CD4-positive, alpha-beta memory T cell (primary cell): Measurements from ENCODE around the gene VIPAS39. TPM values are rescaled to one million over a fixed set of nuclear protein-coding genes. Genes with fewer than 3 reads are reported as not detected.
"Not testable (repeated sequence)": the region's sequence is repeated elsewhere in the genome, so short reads cannot be mapped to it uniquely, and the experiment has no call there.

Source experiments
- CTCF ChIA-PET: fragments of 350-600 bp; sonication (Branson Sonifier 250); formaldehyde crosslinking; loops from one replicate; lab custom pipeline; 2021; ENCODE audit warnings: inconsistent platforms; ENCODE audit not compliant: partially characterized antibody; lab: Charles Lee
- POLR2A ChIA-PET: fragments of 350-600 bp; sonication (Branson Sonifier 250); formaldehyde crosslinking; loops from one replicate; lab custom pipeline; 2021; ENCODE audit not compliant: partially characterized antibody; lab: Charles Lee
- DNase-seq, 5 donors: peaks; one replicate each; pipeline versions ENCODE4 v3.0.0 to v3.0.0-alpha.2; 2020 to 2022; ENCODE audit warnings: mixed read lengths in 1 of 5
- H3K27ac ChIP-seq: one replicate; pipeline ENCODE4 v1.7.0; 2013; ENCODE audit warnings: low read depth, low read length
- H3K27me3 ChIP-seq: 2 replicates; pipeline ENCODE4 v1.7.0; 2013; ENCODE audit warnings: mild to moderate bottlenecking, low read length, moderate library complexity; ENCODE audit not compliant: insufficient read depth
- H3K36me3 ChIP-seq: 2 replicates; pipeline ENCODE4 v1.7.0; 2013; ENCODE audit warnings: mild to moderate bottlenecking, low read length, moderate library complexity; ENCODE audit not compliant: insufficient read depth
- H3K4me1 ChIP-seq: 2 replicates; pipeline ENCODE4 v1.7.0; 2013; ENCODE audit warnings: mild to moderate bottlenecking, low read length, moderate library complexity; ENCODE audit not compliant: insufficient read depth
- H3K4me3 ChIP-seq, 2 donors: one replicate each; pipeline ENCODE4 v1.7.0; 2013; ENCODE audit warnings: low read length in 2 of 2, mild to moderate bottlenecking in 1 of 2
- H3K9me3 ChIP-seq, 2 donors: one replicate each; pipeline ENCODE4 v1.7.0; 2013; ENCODE audit warnings: low read length in 2 of 2, control low read depth in 1 of 2; ENCODE audit not compliant: control insufficient read depth in 1 of 2
- H3K27ac Mint-ChIP-seq, 7 donors: one replicate each; pipeline ENCODE4 v1.8.0; 2020 to 2021; ENCODE audit warnings: mixed read lengths in 7 of 7, mild to moderate bottlenecking in 6 of 7, inconsistent platforms in 3 of 7, moderate library complexity in 3 of 7
- H3K27me3 Mint-ChIP-seq, 2 donors: one replicate each; pipeline ENCODE4 v1.8.0; 2020 to 2021; ENCODE audit warnings: mixed read lengths in 2 of 2
- H3K36me3 Mint-ChIP-seq, 2 donors: one replicate each; pipeline ENCODE4 v1.8.0; 2020 to 2021; ENCODE audit warnings: mixed read lengths in 2 of 2, inconsistent platforms in 1 of 2, mild to moderate bottlenecking in 1 of 2
- H3K4me1 Mint-ChIP-seq, 4 donors: one replicate each; pipeline ENCODE4 v1.8.0; 2020 to 2021; ENCODE audit warnings: mixed read lengths in 4 of 4, mild to moderate bottlenecking in 1 of 4
- H3K4me3 Mint-ChIP-seq, 8 donors: one replicate each; pipeline ENCODE4 v1.8.0; 2020 to 2021; ENCODE audit warnings: mixed read lengths in 8 of 8, mild to moderate bottlenecking in 7 of 8, moderate library complexity in 6 of 8, inconsistent platforms in 3 of 8
- H3K9me3 Mint-ChIP-seq, 8 donors: one replicate each; pipeline ENCODE4 v1.8.0; 2020 to 2021; ENCODE audit warnings: mixed read lengths in 8 of 8, mild to moderate bottlenecking in 5 of 8, inconsistent platforms in 3 of 8, moderate library complexity in 1 of 8
- intact Hi-C: fragments of 100-400 bp; cut with micrococcal nuclease; formaldehyde crosslinking; loops from one replicate; pipeline ENCODE4 v1.15.1; 2023
- polyA plus RNA-seq, 2 donors: library from polyadenylated mRNA; unstranded; fragments of 300-500 nt; fragmentation: Illumina TruSeq; gene quantifications; one replicate each; pipeline ENCODE4 v1.2.3, GENCODE V29; 2021
- total RNA-seq, 2 experiments: library from RNA; stranded (reverse); gene quantifications; one replicate each; pipeline ENCODE4 v1.2.3, GENCODE V29; 2021

Gene VIPAS39
- total and polyA plus RNA-seq, 4 experiments from 2014 or later: 7.6 to 22.5 (median 13.5) TPM

DNA sequence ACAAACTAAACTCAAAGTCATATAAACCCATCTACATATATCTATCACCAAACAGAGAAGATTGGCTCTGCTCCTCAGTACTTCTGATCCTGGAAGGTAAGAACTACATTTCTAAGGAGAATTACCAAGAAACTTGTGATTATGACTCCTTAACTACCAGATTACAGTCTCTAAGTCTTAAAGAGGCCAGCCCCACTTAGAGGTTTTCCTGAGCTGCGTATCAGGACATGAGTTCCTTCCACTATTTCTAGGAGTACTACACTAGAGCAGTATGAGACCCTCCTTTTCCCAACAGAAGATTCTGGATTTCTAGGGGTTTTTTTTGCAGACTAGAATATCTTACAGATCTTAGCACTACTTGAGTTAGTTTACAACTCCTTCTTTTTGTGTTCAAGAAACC is 34.0 kb downstream of the VIPAS39 start, which contains the start of gene NOXRED1:
NOXRED1 (minus strand) TSS at position 101 of the 400 bp plus-strand sequence. CDS start 634 bp downstream, outside the sequence.
- ChIA-PET POLR2A (no interaction called here), CTCF (no interaction called here)
- no peak within 1 kb of the TSS for H3K4me3 Mint-ChIP-seq
- Histone ChIP-seq H3K9me3 (peaks cover 0 to 7% of the 10 kb centered on the region in 2 donors), H3K4me1 (no peaks in the 10 kb centered on the region), H3K4me3 (no peak within 1 kb of the TSS), H3K27me3 (no peaks in the 10 kb centered on the region), H3K27ac (no peak within 1 kb of the TSS), H3K36me3 (peaks cover 34% of the 10 kb centered on the region)
- intact Hi-C loops: no loop called here
- no peaks in the 10 kb centered on the region for H3K4me1 Mint-ChIP-seq
- H3K27me3 Mint-ChIP-seq: no peaks in the 10 kb centered on the region
- H3K36me3 Mint-ChIP-seq: peaks cover 75 to 78% of the 10 kb centered on the region in 2 donors
- peaks cover 0 to 43% (median 28%) of the 10 kb centered on the region in 8 donors for H3K9me3 Mint-ChIP-seq
- no peak for DNase-seq
- H3K27ac Mint-ChIP-seq: no peak within 1 kb of the TSS

DNA sequence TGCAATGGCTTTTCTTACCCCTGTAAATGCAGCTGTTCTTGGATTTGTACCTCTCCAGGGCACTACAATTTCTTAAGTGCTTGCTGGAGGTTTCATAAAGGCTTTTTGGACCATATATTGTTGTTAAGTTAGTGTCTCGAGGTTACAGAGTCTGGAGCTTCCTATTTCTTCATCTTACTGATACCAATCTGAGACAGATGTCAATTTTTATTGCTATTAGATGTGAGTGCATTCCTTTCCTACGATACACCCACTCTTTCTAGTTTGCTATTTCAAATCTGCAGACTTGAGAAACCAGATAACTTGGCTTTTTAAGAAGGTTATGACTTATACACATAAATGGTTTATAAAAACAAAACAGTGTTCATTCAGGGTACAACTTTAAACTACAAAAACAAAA is 36.2 kb downstream of the VIPAS39 start:
- Mint-ChIP-seq H3K4me3 (no peak overlapping the region), H3K4me1 (no peaks in the 10 kb centered on the region), H3K9me3 (peaks cover 5 to 58% (median 31%) of the 10 kb centered on the region in 8 donors), H3K36me3 (peaks cover 52 to 56% of the 10 kb centered on the region in 2 donors), H3K27ac (no peak overlapping the region), H3K27me3 (no peaks in the 10 kb centered on the region)
- DNase-seq: no peak
- POLR2A ChIA-PET: no interaction called here
- CTCF ChIA-PET: no interaction called here
- H3K27me3 ChIP-seq: no peaks in the 10 kb centered on the region
- H3K4me1 ChIP-seq: no peaks in the 10 kb centered on the region
- H3K36me3 ChIP-seq: peaks cover 13% of the 10 kb centered on the region
- H3K27ac ChIP-seq: no peak overlapping the region
- no peak overlapping the region for H3K4me3 ChIP-seq
- H3K9me3 ChIP-seq: peaks cover 0 to 7% of the 10 kb centered on the region in 2 donors
- intact Hi-C loops: no loop called here

DNA sequence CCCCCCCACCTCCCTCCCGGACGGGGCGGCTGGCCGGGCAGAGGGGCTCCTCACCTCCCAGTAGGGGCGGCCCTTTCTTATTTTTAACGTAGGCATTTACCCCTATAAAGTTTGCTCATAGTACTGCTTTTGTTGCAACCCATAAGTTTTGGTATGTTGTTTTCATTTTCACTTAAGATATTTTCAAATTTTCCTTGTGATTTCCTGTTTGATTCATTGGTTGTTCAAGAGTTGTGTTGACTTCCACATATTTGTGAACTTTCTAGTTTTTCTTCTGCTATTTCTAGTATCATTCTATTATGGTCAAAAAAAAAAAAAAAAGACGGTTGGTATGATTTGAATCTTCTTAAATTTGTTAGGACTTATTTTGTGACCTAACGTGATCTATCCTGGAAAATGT is 40.6 kb downstream of the VIPAS39 start:
- POLR2A ChIA-PET: no interaction called here
- Mint-ChIP-seq H3K36me3 (peaks cover 9 to 14% of the 10 kb centered on the region in 2 donors), H3K4me1 (no peaks in the 10 kb centered on the region), H3K4me3 (no peak overlapping the region), H3K27ac (no peak overlapping the region), H3K27me3 (no peaks in the 10 kb centered on the region), H3K9me3 (peaks cover 5 to 47% (median 28%) of the 10 kb centered on the region in 8 donors)
- Histone ChIP-seq H3K4me1 (no peaks in the 10 kb centered on the region), H3K9me3 (peaks cover 0 to 7% of the 10 kb centered on the region in 2 donors), H3K36me3 (no peaks in the 10 kb centered on the region), H3K4me3 (no peak overlapping the region), H3K27me3 (no peaks in the 10 kb centered on the region), H3K27ac (no peak overlapping the region)
- intact Hi-C loops: no loop called here
- no peak for DNase-seq
- CTCF ChIA-PET: no interaction called here

- H3K9me3 ChIP-seq, CTCF ChIA-PET, H3K36me3 Mint-ChIP-seq, H3K4me3 ChIP-seq, intact Hi-C loops, H3K36me3 ChIP-seq, H3K4me1 Mint-ChIP-seq, H3K27me3 ChIP-seq, H3K4me3 Mint-ChIP-seq, H3K27ac ChIP-seq, POLR2A ChIA-PET, H3K27ac Mint-ChIP-seq, DNase-seq, H3K4me1 ChIP-seq, H3K27me3 Mint-ChIP-seq: not testable (repeated sequence)
- H3K9me3 Mint-ChIP-seq: peaks cover 5 to 39% (median 21%) of the 10 kb centered on the region in 8 donors
These were observed 41.3 kb downstream of the VIPAS39 start for GRCh38 chr14:77416098-77416497.

- H3K4me1 ChIP-seq, CTCF ChIA-PET, H3K9me3 ChIP-seq, H3K4me3 Mint-ChIP-seq, H3K27me3 ChIP-seq, POLR2A ChIA-PET, H3K27ac ChIP-seq, H3K4me1 Mint-ChIP-seq, intact Hi-C loops, H3K36me3 ChIP-seq, DNase-seq, H3K27me3 Mint-ChIP-seq, H3K36me3 Mint-ChIP-seq, H3K4me3 ChIP-seq: not testable (repeated sequence)
- peak overlapping the region in 1 of 7 donors; percentile 36 for H3K27ac Mint-ChIP-seq
- peaks cover 5 to 33% (median 19%) of the 10 kb centered on the region in 8 donors for H3K9me3 Mint-ChIP-seq
These were observed 41.9 kb downstream of the VIPAS39 start for GRCh38 chr14:77415403-77416030.

- no peak for DNase-seq
- no peak overlapping the region for H3K4me3 ChIP-seq
- Mint-ChIP-seq H3K9me3 (no peaks in the 10 kb centered on the region), H3K27me3 (no peaks in the 10 kb centered on the region), H3K36me3 (no peaks in the 10 kb centered on the region), H3K4me3 (no peak overlapping the region), H3K4me1 (peaks cover 3 to 14% (median 9%) of the 10 kb centered on the region in 4 donors), H3K27ac (no peak overlapping the region)
- H3K27ac ChIP-seq: no peak overlapping the region
- H3K9me3 ChIP-seq: no peaks in the 10 kb centered on the region
- intact Hi-C loops: no loop called here
- H3K27me3 ChIP-seq: no peaks in the 10 kb centered on the region
- POLR2A ChIA-PET: no interaction called here
- CTCF ChIA-PET: interaction anchor here (0.5 to 0.6 kb wide), 2 partner anchors 76 to 113 kb away, joined by 3 read pairs; no protein-coding TSS in a partner anchor
- H3K4me1 ChIP-seq: no peaks in the 10 kb centered on the region
- no peaks in the 10 kb centered on the region for H3K36me3 ChIP-seq
These were observed 48.3 kb downstream of the VIPAS39 start for GRCh38 chr14:77409131-77409533.

- Histone ChIP-seq H3K9me3 (no peaks in the 10 kb centered on the region), H3K27ac (no peak overlapping the region), H3K36me3 (no peaks in the 10 kb centered on the region), H3K27me3 (no peaks in the 10 kb centered on the region), H3K4me3 (no peak overlapping the region), H3K4me1 (no peaks in the 10 kb centered on the region)
- Mint-ChIP-seq H3K27ac (peak overlapping the region in 1 of 7 donors; percentile 19), H3K36me3 (no peaks in the 10 kb centered on the region), H3K4me3 (no peak overlapping the region), H3K9me3 (no peaks in the 10 kb centered on the region), H3K4me1 (peaks cover 3 to 14% (median 9%) of the 10 kb centered on the region in 4 donors), H3K27me3 (no peaks in the 10 kb centered on the region)
- no peak for DNase-seq
- ChIA-PET CTCF (no interaction called here), POLR2A (no interaction called here)
- intact Hi-C loops: no loop called here
These were observed 50.2 kb downstream of the VIPAS39 start for GRCh38 chr14:77407158-77407557.
